Activated CD4-positive, alpha-beta T cell treated with anti-CD3 and anti-CD28 coated beads, Interleukin-2, amount 50 U/mL, for 24 hours (primary cell): ENCODE data around the gene TKTL1.
"Not testable (repeated sequence)": the region's sequence is repeated elsewhere in the genome, so short reads cannot be mapped to it uniquely, and the experiment has no call there.

Experiments used
- DNase-seq, 2 donors: peaks; one replicate each; pipeline ENCODE4 v3.0.0-alpha.2; 2020; ENCODE audit warnings: low read depth in 1 of 2, low spot score in 1 of 2

TKTL1 gene

GRCh38 chrX:154343063-154343462 is 47.5 kb downstream of the TKTL1 start:
- not testable (repeated sequence) for DNase-seq

- DNase-seq, result not testable (repeated sequence)
These were observed 48.0 kb downstream of the TKTL1 start for GRCh38 chrX:154343620-154344019.

GRCh38 chrX:154348114-154348531 is 52.5 kb downstream of the TKTL1 start:
- DNase-seq, result no peak

GRCh38 chrX:154348646-154349358 is 53.2 kb downstream of the TKTL1 start:
- no peak for DNase-seq

GRCh38 chrX:154349359-154349935 is 53.9 kb downstream of the TKTL1 start:
- DNase-seq, result no peak

GRCh38 chrX:154349979-154350378 is 54.4 kb downstream of the TKTL1 start:
- no peak for DNase-seq

GRCh38 chrX:154350429-154351182 is 55.0 kb downstream of the TKTL1 start:
- DNase-seq, result no peak

- DNase-seq, result no peak
These were observed 55.8 kb downstream of the TKTL1 start for GRCh38 chrX:154351183-154352011.

- no peak for DNase-seq
These were observed 56.4 kb downstream of the TKTL1 start for GRCh38 chrX:154352012-154352401.

GRCh38 chrX:154352466-154352865 is 56.9 kb downstream of the TKTL1 start:
- no peak for DNase-seq

- DNase-seq, result no peak
These were observed 57.7 kb downstream of the TKTL1 start for GRCh38 chrX:154353172-154353843.

GRCh38 chrX:154354013-154354412 is 58.4 kb downstream of the TKTL1 start:
- no peak for DNase-seq

- no peak for DNase-seq
These were observed 58.9 kb downstream of the TKTL1 start for GRCh38 chrX:154354516-154354915.

- DNase-seq, result no peak
These were observed 59.6 kb downstream of the TKTL1 start for GRCh38 chrX:154355094-154355775.

- no peak for DNase-seq
These were observed 60.2 kb downstream of the TKTL1 start for GRCh38 chrX:154355776-154356140.

GRCh38 chrX:154356596-154356995 is 61.0 kb downstream of the TKTL1 start:
- no peak for DNase-seq

GRCh38 chrX:154357205-154357604 is 61.6 kb downstream of the TKTL1 start:
- DNase-seq, result no peak

GRCh38 chrX:154358011-154358410 is 62.4 kb downstream of the TKTL1 start:
- DNase-seq, result no peak

GRCh38 chrX:154358829-154359228 is 63.2 kb downstream of the TKTL1 start:
- DNase-seq, result no peak
